Sigmoid colon (tissue), 7 donors: ENCODE results near the gene EBI3. TPM values are rescaled to one million over a fixed set of nuclear protein-coding genes. Genes with fewer than 3 reads are reported as not detected.
A peak's percentile ranks its signal among the peaks of the same experiment; 100 is the strongest.

Source experiments
- DNase-seq: peaks from one replicate; pipeline ENCODE4 v3.0.0-alpha.2; 2019
- H3K27ac ChIP-seq, 4 donors: fragments of 200-600 bp; sonication (generic); one replicate each; pipeline ENCODE4 v1.5.1; 2016 to 2019; ENCODE audit warnings: mild to moderate bottlenecking in 1 of 4
- H3K27me3 ChIP-seq, 3 donors: fragments of 200-600 bp; sonication (generic); one replicate each; pipeline ENCODE4 v1.5.1; 2019; ENCODE audit warnings: mild to moderate bottlenecking in 1 of 3
- H3K36me3 ChIP-seq, 4 donors: fragments of 200-600 bp; sonication (generic); one replicate each; pipeline ENCODE4 v1.5.1; 2016 to 2019
- H3K4me1 ChIP-seq, 4 donors: fragments of 200-600 bp; sonication (generic); one replicate each; pipeline ENCODE4 v1.5.1; 2017 to 2019
- H3K4me3 ChIP-seq, 4 donors: fragments of 200-600 bp; sonication (generic); one replicate each; pipeline ENCODE4 v1.5.1; 2017 to 2019; ENCODE audit warnings: mild to moderate bottlenecking in 2 of 4, moderate library complexity in 1 of 4
- H3K9me3 ChIP-seq, 4 donors: fragments of 200-600 bp in 3 of 4; sonication (generic) in 3 of 4; one replicate each; pipeline versions ENCODE4 v1.5.1 to v1.6.1; 2013 to 2019
- CTCF ChIP-seq, 4 experiments: fragments of 450-650 bp in 3 of 4; fragments of 200-600 bp in 1 of 4; IDR thresholded peaks; one replicate each; pipeline ENCODE4 v1.5.1; 2016 to 2019; ENCODE audit warnings: antibody characterized with exemption in 4 of 4, mild to moderate bottlenecking in 3 of 4, moderate library complexity in 2 of 4
- EP300 ChIP-seq, 4 donors: sonication (generic); formaldehyde crosslinking; IDR thresholded peaks; one replicate each; pipeline ENCODE4 v1.6.1; 2017; ENCODE audit warnings: antibody characterized with exemption in 4 of 4
- POLR2A ChIP-seq, 2 donors: fragments of 450-650 bp; IDR thresholded peaks; one replicate each; pipeline ENCODE4 v1.6.1; 2016; ENCODE audit warnings: antibody characterized with exemption in 2 of 2, mild to moderate bottlenecking in 2 of 2, moderate library complexity in 2 of 2
- POLR2AphosphoS5 ChIP-seq, 4 donors: sonication (generic); formaldehyde crosslinking; IDR thresholded peaks; one replicate each; pipeline ENCODE4 v1.6.1; 2017; ENCODE audit warnings: antibody characterized with exemption in 4 of 4
- WGBS, 2 donors: extraction: QIAGEN DNeasy Blood & Tissue Kit; methylation state at CpG; one replicate each; pipeline ENCODE4 v1.1.7; 2013; 5-methylcytosine and 5-hydroxymethylcytosine counted together
- intact Hi-C: fragments of 100-400 bp; cut with DNase I; formaldehyde crosslinking; loops from one replicate; pipeline ENCODE4 v1.15.1; 2023
- polyA plus RNA-seq, 3 donors: library from polyadenylated mRNA; stranded (reverse); fragments of 200-250 nt; gene quantifications; one replicate each; pipeline ENCODE4 v1.2.3, GENCODE V29; 2013
- total RNA-seq, 4 donors: library from RNA; depleted of rRNA; stranded (reverse); fragments of >200 nt; gene quantifications; one replicate each; pipeline ENCODE4 v1.1.0, GENCODE V29; 2016
- donor health status: healthy with polysubstance abuse.
- donor health status: Bipolar disorder and iron deficiency.
- donor health status: healthy.

The EBI3 gene
- total and polyA plus RNA-seq, 7 donors = 1.7 to 17.6 (median 3.6) TPM

GRCh38 chr19:4184718-4185352 is 44.5 kb upstream of the EBI3 start:
- TF ChIP-seq POLR2A (IDR thresholded peaks at IDR 0.05) (no peak), EP300 (IDR thresholded peaks at IDR 0.05) (no peak), POLR2AphosphoS5 (IDR thresholded peaks at IDR 0.05) (no peak), CTCF (IDR thresholded peaks at IDR 0.05) (no peak)
- no peak overlapping the region for H3K4me3 ChIP-seq
- peaks cover 0 to 22% (median 20%) of the 10 kb centered on the region in 4 donors for H3K4me1 ChIP-seq
- no peaks in the 10 kb centered on the region for H3K9me3 ChIP-seq
- peaks cover 0 to 5% (median 0%) of the 10 kb centered on the region in 4 donors for H3K36me3 ChIP-seq
- no peaks in the 10 kb centered on the region for H3K27me3 ChIP-seq
- no peak overlapping the region for H3K27ac ChIP-seq
- intact Hi-C loops = loop anchor here (5.0 kb wide), 1 partner anchor 198 kb away; the partner anchor contains the start of gene EEF2
- no peak for DNase-seq
- WGBS, 2 donors = 94 to 97% methylated on average over 2 of the region's 2 CpGs

GRCh38 chr19:4185413-4186086 is 43.8 kb upstream of the EBI3 start:
- WGBS, 2 donors = 56 to 77% methylated on average over 9 of the region's 9 CpGs
- H3K27ac ChIP-seq = no peak overlapping the region
- H3K4me3 ChIP-seq = no peak overlapping the region
- intact Hi-C loops = no loop called here
- peaks cover 0 to under 1% (median 0%) of the 10 kb centered on the region in 4 donors for H3K36me3 ChIP-seq
- H3K27me3 ChIP-seq = no peaks in the 10 kb centered on the region
- H3K4me1 ChIP-seq = peaks cover 0 to 22% (median 20%) of the 10 kb centered on the region in 4 donors
- DNase-seq = no peak
- no peaks in the 10 kb centered on the region for H3K9me3 ChIP-seq
- TF ChIP-seq POLR2A (IDR thresholded peaks at IDR 0.05) (no peak), EP300 (IDR thresholded peaks at IDR 0.05) (no peak), CTCF (IDR thresholded peaks at IDR 0.05) (no peak), POLR2AphosphoS5 (IDR thresholded peaks at IDR 0.05) (no peak)

GRCh38 chr19:4186087-4186993 is 43.0 kb upstream of the EBI3 start:
- Histone ChIP-seq H3K4me3 (no peak overlapping the region), H3K9me3 (no peaks in the 10 kb centered on the region), H3K27me3 (no peaks in the 10 kb centered on the region), H3K4me1 (peaks cover 0 to 15% (median 14%) of the 10 kb centered on the region in 4 donors), H3K36me3 (no peaks in the 10 kb centered on the region), H3K27ac (no peak overlapping the region)
- WGBS, 2 donors = 18 to 39% methylated on average over 22 of the region's 22 CpGs
- no peak for DNase-seq
- TF ChIP-seq CTCF (IDR thresholded peaks at IDR 0.05) = peak in 3 of 4 experiments; percentile 42 to 56 (median 50)
- no peak for TF ChIP-seq EP300 (IDR thresholded peaks at IDR 0.05)
- intact Hi-C loops = no loop called here

- TF ChIP-seq POLR2AphosphoS5 (IDR thresholded peaks at IDR 0.05) (no peak), POLR2A (IDR thresholded peaks at IDR 0.05) (no peak), EP300 (IDR thresholded peaks at IDR 0.05) (no peak), CTCF (IDR thresholded peaks at IDR 0.05) (no peak)
- Histone ChIP-seq H3K4me1 (peaks cover 0 to 8% (median 7%) of the 10 kb centered on the region in 4 donors), H3K4me3 (no peak overlapping the region), H3K27ac (no peak overlapping the region), H3K36me3 (no peaks in the 10 kb centered on the region), H3K27me3 (peaks cover 0 to 6% (median 4%) of the 10 kb centered on the region in 3 donors), H3K9me3 (no peaks in the 10 kb centered on the region)
- no peak for DNase-seq
- intact Hi-C loops = no loop called here
- WGBS, 2 donors = 90 to 94% methylated on average over 10 of the region's 10 CpGs
Observed at GRCh38 chr19:4187313-4188122, 41.8 kb upstream of the EBI3 start.
